Astrocyte (in vitro differentiated cells and primary cell): ENCODE data around the gene RANBP17. TPM values are rescaled to one million over a fixed set of nuclear protein-coding genes. Genes with fewer than 3 reads are reported as not detected.
"Not testable (repeated sequence)": the region's sequence is repeated elsewhere in the genome, so short reads cannot be mapped to it uniquely, and the experiment has no call there.

Experiments used
- DNase-seq: peaks from one replicate; pipeline ENCODE4 v3.0.0-alpha.2; 2010; ENCODE audit warnings: low read depth
- FAIRE-seq: peaks from 2 replicates; lab custom pipeline; 2011; peaks lifted over from hg19 to GRCh38; lab: Jason Lieb, UNC
- H2AFZ ChIP-seq: 2 replicates; pipeline ENCODE4 v1.6.0; 2012; ENCODE audit warnings: low read depth, low read length, inconsistent platforms
- H3K27ac ChIP-seq: 2 replicates; pipeline ENCODE4 v1.5.1; 2011; ENCODE audit warnings: low read depth, low read length, inconsistent platforms
- H3K27me3 ChIP-seq: 2 replicates; pipeline ENCODE4 v1.6.0; 2011; ENCODE audit warnings: low read length, inconsistent platforms; ENCODE audit not compliant: insufficient read depth
- H3K36me3 ChIP-seq: 2 replicates; pipeline ENCODE4 v1.5.1; 2011; ENCODE audit warnings: low read length, inconsistent platforms; ENCODE audit not compliant: insufficient read depth
- H3K4me1 ChIP-seq: 2 replicates; pipeline ENCODE4 v1.5.1; 2011; ENCODE audit warnings: low read length, inconsistent platforms; ENCODE audit not compliant: insufficient read depth
- H3K4me2 ChIP-seq: 2 replicates; pipeline ENCODE4 v1.6.0; 2012; ENCODE audit warnings: low read length, inconsistent platforms
- H3K4me3 ChIP-seq: 2 replicates; pipeline ENCODE4 v1.5.1; 2011; ENCODE audit warnings: low read depth, mild to moderate bottlenecking, low read length, inconsistent platforms; ENCODE audit not compliant: insufficient read depth
- H3K79me2 ChIP-seq: 2 replicates; pipeline ENCODE4 v1.6.0; 2012; ENCODE audit warnings: mild to moderate bottlenecking, low read length, inconsistent platforms; ENCODE audit not compliant: insufficient read depth
- H3K9ac ChIP-seq: 2 replicates; pipeline ENCODE4 v1.6.0; 2012; ENCODE audit warnings: mild to moderate bottlenecking, low read length, inconsistent platforms
- H3K9me3 ChIP-seq: 2 replicates; pipeline ENCODE4 v1.5.1; 2012; ENCODE audit warnings: low read depth, mild to moderate bottlenecking, low read length, inconsistent platforms; ENCODE audit not compliant: insufficient read depth
- H4K20me1 ChIP-seq: 2 replicates; pipeline ENCODE4 v1.6.0; 2012; ENCODE audit warnings: low read length, inconsistent platforms; ENCODE audit not compliant: insufficient read depth
- H3K27ac Mint-ChIP-seq: one replicate; pipeline ENCODE4 v1.8.0; 2021; ENCODE audit warnings: mild to moderate bottlenecking, mixed read lengths; ENCODE audit not compliant: unreplicated experiment
- H3K27me3 Mint-ChIP-seq: one replicate; pipeline ENCODE4 v1.8.0; 2021; ENCODE audit warnings: low read depth, mixed read lengths; ENCODE audit not compliant: unreplicated experiment
- H3K36me3 Mint-ChIP-seq: one replicate; pipeline ENCODE4 v1.8.0; 2021; ENCODE audit warnings: low read depth, mixed read lengths; ENCODE audit not compliant: unreplicated experiment
- H3K4me1 Mint-ChIP-seq: one replicate; pipeline ENCODE4 v1.8.0; 2021; ENCODE audit warnings: low read depth, mixed read lengths; ENCODE audit not compliant: unreplicated experiment
- H3K4me3 Mint-ChIP-seq: one replicate; pipeline ENCODE4 v1.8.0; 2021; ENCODE audit warnings: mild to moderate bottlenecking, moderate library complexity, mixed read lengths; ENCODE audit not compliant: unreplicated experiment
- H3K9me3 Mint-ChIP-seq: one replicate; pipeline ENCODE4 v1.8.0; 2021; ENCODE audit warnings: mild to moderate bottlenecking, mixed read lengths; ENCODE audit not compliant: unreplicated experiment
- EZH2 ChIP-seq: IDR thresholded peaks from 2 replicates; pipeline ENCODE4 v1.6.1; 2012; ENCODE audit warnings: mild to moderate bottlenecking, low read length, inconsistent platforms; ENCODE audit not compliant: insufficient read depth
- total RNA-seq: library from RNA; stranded (reverse); gene quantifications from 2 replicates; pipeline ENCODE4 v1.2.1, GENCODE V29; 2021
- TF ChIP-seq, protein P1 (sequence below): IDR thresholded peaks from 2 replicates; pipeline ENCODE4 v1.5.1; 2011; ENCODE audit warnings: low read depth, mild to moderate bottlenecking, inconsistent platforms, low read length, moderate library complexity; ENCODE audit not compliant: insufficient read depth

RANBP17 gene
- total RNA-seq, 1 donor from 2014 or later = 16.2 TPM

GRCh38 chr5:170826117-170826516 is 35.7 kb upstream of the RANBP17 start:
- H3K4me1 ChIP-seq = no peaks in the 10 kb centered on the region
- DNase-seq (no peak), FAIRE-seq (no peak)
- Mint-ChIP-seq H3K4me1 (peaks cover 3% of the 10 kb centered on the region), H3K36me3 (peaks cover 6% of the 10 kb centered on the region), H3K4me3 (no peak overlapping the region), H3K27me3 (no peaks in the 10 kb centered on the region), H3K27ac (no peak overlapping the region), H3K9me3 (peaks cover 10% of the 10 kb centered on the region)
- H3K9me3 ChIP-seq = peaks cover 3% of the 10 kb centered on the region
- H3K27ac ChIP-seq = no peak overlapping the region
- no peaks in the 10 kb centered on the region for H3K36me3 ChIP-seq
- H3K4me3 ChIP-seq = no peak overlapping the region
- no peaks in the 10 kb centered on the region for H3K79me2 ChIP-seq
- H4K20me1 ChIP-seq = no peaks in the 10 kb centered on the region
- H2AFZ ChIP-seq = no peak overlapping the region
- H3K4me2 ChIP-seq = no peak overlapping the region
- H3K27me3 ChIP-seq = no peaks in the 10 kb centered on the region
- H3K9ac ChIP-seq = no peak overlapping the region
- no peak for TF ChIP-seq EZH2
- TF ChIP-seq, protein P1, sequence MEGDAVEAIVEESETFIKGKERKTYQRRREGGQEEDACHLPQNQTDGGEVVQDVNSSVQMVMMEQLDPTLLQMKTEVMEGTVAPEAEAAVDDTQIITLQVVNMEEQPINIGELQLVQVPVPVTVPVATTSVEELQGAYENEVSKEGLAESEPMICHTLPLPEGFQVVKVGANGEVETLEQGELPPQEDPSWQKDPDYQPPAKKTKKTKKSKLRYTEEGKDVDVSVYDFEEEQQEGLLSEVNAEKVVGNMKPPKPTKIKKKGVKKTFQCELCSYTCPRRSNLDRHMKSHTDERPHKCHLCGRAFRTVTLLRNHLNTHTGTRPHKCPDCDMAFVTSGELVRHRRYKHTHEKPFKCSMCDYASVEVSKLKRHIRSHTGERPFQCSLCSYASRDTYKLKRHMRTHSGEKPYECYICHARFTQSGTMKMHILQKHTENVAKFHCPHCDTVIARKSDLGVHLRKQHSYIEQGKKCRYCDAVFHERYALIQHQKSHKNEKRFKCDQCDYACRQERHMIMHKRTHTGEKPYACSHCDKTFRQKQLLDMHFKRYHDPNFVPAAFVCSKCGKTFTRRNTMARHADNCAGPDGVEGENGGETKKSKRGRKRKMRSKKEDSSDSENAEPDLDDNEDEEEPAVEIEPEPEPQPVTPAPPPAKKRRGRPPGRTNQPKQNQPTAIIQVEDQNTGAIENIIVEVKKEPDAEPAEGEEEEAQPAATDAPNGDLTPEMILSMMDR = no peak

GRCh38 chr5:170832241-170832640 is 29.6 kb upstream of the RANBP17 start:
- H3K27ac ChIP-seq = no peak overlapping the region
- no peak overlapping the region for H2AFZ ChIP-seq
- no peaks in the 10 kb centered on the region for H3K27me3 ChIP-seq

DNA sequence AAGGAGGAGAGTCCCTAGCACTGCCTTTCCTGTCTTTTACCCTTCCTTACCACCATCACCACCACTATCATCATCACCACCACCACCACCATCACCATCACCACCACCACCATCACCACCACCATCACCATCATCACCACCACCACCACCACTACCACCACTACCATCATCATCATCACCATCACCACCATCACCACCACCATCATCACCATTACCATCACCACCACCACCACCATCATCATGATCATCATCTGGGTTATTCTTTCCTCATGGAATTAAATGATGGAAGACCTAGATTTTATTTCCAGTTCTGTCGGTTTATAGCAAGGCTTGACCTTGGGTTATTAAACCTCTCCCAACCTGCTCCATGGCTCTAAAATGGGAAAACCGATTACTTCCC is 27.8 kb upstream of the RANBP17 start:
- H3K4me3 Mint-ChIP-seq, H3K27me3 ChIP-seq, H3K9me3 Mint-ChIP-seq, H2AFZ ChIP-seq, H3K4me2 ChIP-seq, DNase-seq, H3K9ac ChIP-seq, H4K20me1 ChIP-seq, H3K27me3 Mint-ChIP-seq, H3K27ac ChIP-seq, H3K4me1 Mint-ChIP-seq, H3K36me3 Mint-ChIP-seq, H3K4me1 ChIP-seq, H3K36me3 ChIP-seq, H3K79me2 ChIP-seq, H3K9me3 ChIP-seq, H3K4me3 ChIP-seq, FAIRE-seq, H3K27ac Mint-ChIP-seq: not testable (repeated sequence)

More at GRCh38 chr5:170832241-170832640, 29.6 kb upstream of the RANBP17 start:
- no peak overlapping the region for H3K4me2 ChIP-seq
- no peaks in the 10 kb centered on the region for H3K36me3 ChIP-seq
- no peaks in the 10 kb centered on the region for H3K4me1 ChIP-seq
- no peak overlapping the region for H3K4me3 Mint-ChIP-seq
- H3K9ac ChIP-seq = no peak overlapping the region
- no peaks in the 10 kb centered on the region for H3K36me3 Mint-ChIP-seq
- H3K27ac Mint-ChIP-seq = no peak overlapping the region
- H3K9me3 ChIP-seq = peaks cover 2% of the 10 kb centered on the region
- no peaks in the 10 kb centered on the region for H3K79me2 ChIP-seq
- peaks cover 3% of the 10 kb centered on the region for H3K27me3 Mint-ChIP-seq
- no peak overlapping the region for H3K4me3 ChIP-seq
- DNase-seq (no peak), FAIRE-seq (no peak)
- H4K20me1 ChIP-seq = no peaks in the 10 kb centered on the region
- peaks cover 7% of the 10 kb centered on the region for H3K4me1 Mint-ChIP-seq
- TF ChIP-seq EZH2 = no peak
- TF ChIP-seq, protein P1 = no peak
- H3K9me3 Mint-ChIP-seq = no peaks in the 10 kb centered on the region
